Measurements from ENCODE around the gene TRMT2B. TPM values are rescaled to one million over a fixed set of nuclear protein-coding genes. Genes with fewer than 3 reads are reported as not detected.
"Not testable (repeated sequence)": the region's sequence is repeated elsewhere in the genome, so short reads cannot be mapped to it uniquely, and the experiment has no call there.

Gene TRMT2B, protein sequence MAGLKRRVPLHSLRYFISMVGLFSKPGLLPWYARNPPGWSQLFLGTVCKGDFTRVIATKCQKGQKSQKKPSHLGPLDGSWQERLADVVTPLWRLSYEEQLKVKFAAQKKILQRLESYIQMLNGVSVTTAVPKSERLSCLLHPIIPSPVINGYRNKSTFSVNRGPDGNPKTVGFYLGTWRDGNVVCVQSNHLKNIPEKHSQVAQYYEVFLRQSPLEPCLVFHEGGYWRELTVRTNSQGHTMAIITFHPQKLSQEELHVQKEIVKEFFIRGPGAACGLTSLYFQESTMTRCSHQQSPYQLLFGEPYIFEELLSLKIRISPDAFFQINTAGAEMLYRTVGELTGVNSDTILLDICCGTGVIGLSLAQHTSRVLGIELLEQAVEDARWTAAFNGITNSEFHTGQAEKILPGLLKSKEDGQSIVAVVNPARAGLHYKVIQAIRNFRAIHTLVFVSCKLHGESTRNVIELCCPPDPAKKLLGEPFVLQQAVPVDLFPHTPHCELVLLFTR
- total RNA-seq (2014; rRNA removed; shearing (Covaris generic)) = 23.9 and 25.7 TPM in 2 replicates

DNA sequence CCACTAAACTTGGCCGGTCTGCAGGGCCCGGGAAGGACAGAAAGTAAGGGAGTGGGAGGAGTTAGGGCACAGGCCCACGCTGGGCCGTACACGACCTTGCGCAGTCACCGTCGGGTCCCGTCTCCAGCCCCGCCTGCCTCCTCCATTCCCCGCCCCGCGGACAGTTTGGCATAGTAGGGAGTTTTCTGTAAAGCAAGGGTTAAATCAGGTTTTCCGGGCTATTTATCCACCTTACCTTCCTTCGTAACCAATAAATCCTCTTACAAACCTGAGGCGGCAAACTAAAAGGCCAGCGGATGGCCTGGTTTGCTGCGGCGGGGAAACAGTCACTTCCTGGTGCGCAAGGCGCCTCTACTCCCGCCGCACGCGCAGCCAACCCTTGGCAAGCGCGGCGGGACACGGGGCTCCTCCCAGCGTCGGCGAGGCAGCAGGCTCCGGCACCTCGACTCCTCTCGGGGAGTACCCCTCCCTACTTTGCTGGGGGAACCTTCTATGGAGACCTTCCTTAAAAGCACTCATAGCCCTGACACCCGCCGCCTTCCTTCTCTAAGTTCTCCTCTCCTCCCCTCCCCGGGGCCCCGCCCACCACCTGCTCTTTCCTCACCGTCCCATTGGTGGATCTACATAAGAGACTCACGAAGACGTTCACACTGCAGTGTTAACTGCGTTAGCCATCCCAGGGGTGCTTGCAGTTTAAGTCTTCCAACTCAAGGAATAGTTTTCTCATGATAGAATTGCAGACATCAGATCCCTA lies at the start of gene TRMT2B:
Gene TRMT2B (minus strand): TSS at position 563 of the 754 bp plus-strand sequence. CDS start 9,822 bp downstream, outside the sequence.
- DNase-seq (ENCODE audit: low spot score) = peak; percentile 81

DNA sequence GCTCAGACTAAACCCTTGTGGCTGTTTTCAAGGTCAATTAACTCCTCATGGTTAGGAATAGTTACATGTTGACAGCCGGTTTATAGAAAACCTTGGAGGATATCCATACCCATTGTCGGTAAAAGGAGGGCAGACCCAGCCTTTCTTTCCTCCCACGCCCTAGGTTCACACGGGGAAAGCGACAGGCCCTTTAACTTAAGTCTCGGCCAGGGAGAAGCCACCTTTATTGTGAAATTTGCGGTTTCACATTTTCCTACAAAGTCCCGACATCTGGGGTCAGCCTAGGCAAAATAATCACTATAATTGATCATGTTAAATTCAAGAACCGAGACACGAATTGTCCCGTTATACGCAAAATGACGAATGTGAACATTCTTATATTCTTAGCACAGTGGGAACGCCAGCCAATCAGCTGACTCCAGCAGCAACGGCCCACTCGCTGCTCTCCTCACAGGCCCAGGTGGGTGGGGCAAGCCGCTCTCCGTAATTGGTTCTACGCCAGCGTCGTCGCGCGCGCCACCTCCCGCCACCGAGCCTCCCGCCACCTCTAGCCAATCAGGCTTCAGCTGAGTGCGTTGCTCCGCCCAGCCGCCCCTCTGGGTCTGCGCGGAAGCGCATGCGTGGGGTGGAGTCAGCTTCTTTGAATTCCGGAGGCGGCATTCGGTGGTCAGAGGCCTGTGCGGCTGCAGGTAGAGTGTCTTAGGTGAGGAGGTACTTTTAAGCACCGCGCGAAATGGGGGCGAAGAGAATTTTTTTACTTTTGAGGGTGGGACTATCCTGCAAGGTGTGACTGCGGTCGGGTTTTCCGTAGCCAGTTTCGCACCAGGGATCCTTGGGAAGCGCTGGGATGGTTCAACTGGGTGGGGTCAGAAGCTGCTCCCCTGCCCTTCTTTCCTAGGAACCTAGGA lies 45.9 kb upstream of the TRMT2B start, which contains the start of gene CENPI:
Gene CENPI (plus strand): TSS at position 659 of the 908 bp plus-strand sequence. CDS start 2,867 bp downstream, outside the sequence.
- DNase-seq (ENCODE audit: low spot score) = peak; percentile 92

DNA sequence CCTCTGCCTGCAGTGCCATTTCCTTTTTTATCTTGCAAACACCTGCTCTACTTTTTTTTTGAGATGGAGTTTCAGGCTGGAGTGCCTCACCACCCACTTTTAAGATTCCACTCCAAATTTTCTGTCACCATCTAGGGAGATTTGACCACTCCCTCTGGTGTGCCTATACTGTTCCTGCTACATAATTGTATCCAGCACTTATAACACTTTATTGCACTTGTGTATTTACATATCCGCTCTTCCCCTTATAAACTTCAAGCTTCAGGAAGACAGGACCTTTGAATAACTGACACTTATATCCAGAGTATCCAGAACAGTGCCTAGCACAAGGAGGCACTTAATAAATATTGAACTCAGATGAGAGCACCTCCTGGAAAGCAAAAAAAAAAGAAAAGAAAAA lies 39.9 kb upstream of the TRMT2B start:
- no peak for DNase-seq (ENCODE audit: low spot score)

DNA sequence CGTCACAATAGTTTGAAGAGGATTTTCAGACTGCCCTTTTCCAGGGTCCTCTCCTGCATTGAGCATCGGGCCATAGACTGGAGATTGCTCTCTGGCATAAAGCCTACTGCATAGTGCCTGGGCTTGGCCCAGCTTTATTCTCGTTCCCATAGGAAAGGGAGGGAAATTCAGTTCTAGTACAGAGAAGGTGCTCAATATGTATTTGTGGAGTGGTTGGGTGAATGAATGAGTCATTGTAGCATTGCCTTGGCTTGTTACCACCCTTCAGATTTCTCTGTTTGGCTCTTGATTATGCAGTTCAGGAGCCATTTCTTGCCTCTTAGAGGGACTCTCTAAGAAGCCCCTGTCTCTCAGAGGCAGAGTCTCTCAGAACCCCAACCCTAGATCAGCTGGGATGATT lies 29.3 kb upstream of the TRMT2B start:
- no peak for DNase-seq (ENCODE audit: low spot score)

DNA sequence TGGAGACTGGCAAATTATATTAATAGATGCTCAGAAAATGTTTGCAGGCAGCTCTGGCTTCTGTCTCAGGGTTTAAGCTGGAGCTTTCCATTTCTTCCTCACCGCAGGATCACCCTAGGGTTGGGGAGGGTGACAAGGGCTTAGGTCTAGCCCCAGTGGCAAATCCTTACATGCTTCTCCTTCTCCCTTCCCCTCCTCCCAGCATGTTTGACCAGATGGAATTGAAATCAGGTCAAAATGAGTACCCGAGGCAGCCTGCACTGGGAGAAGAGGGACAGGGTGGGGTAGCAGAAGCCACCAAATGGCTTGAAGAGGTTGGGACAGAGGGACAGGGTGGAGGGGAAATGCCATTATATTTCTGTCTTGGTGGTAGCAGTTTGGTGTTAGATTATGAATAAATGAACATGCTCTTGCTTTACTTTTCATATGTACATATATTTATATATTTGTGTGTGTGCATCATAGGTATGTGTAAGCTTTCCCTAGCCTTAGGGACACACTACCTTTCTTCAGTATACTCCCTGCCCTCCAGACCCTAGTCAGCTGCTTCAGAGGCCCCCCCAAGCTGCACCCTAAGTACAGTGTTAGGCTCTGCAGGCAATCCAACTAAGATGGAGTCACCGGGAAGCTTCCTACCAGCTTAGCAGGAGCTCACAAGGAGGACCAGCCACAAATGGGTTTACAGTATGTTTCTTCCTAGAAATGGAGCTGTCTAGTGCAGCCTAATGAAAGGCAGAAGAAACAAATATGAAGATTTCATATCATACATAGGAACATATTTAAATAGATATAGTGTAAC lies 28.6 kb upstream of the TRMT2B start:
- DNase-seq (ENCODE audit: low spot score) = no peak

DNA sequence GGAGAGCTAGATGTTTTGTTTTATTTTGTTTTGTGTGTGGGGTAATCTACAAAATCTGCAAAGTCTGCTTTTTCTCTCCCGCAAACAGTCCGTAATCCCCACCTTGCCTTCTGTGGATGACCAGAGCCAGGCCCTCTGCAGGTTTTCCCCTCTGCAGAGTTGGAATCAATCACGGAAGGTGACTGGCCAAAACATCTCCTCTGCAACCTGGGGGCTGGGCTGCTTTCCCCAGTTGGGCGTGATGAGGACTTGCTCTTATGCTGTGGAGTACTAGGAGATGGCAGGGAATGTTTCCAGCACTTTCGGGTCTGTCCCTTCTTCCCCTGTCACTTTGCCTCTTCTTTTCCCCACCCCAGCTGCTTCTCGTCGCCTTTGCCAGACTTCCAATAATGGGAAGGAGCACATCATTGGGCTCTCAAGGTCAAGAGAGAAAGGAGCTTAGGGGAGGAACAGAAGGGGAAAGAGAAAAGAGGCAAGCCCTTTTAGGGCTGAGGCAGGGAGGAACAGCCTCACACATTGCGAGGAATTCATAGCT lies 27.9 kb upstream of the TRMT2B start:
- no peak for DNase-seq (ENCODE audit: low spot score)

DNA sequence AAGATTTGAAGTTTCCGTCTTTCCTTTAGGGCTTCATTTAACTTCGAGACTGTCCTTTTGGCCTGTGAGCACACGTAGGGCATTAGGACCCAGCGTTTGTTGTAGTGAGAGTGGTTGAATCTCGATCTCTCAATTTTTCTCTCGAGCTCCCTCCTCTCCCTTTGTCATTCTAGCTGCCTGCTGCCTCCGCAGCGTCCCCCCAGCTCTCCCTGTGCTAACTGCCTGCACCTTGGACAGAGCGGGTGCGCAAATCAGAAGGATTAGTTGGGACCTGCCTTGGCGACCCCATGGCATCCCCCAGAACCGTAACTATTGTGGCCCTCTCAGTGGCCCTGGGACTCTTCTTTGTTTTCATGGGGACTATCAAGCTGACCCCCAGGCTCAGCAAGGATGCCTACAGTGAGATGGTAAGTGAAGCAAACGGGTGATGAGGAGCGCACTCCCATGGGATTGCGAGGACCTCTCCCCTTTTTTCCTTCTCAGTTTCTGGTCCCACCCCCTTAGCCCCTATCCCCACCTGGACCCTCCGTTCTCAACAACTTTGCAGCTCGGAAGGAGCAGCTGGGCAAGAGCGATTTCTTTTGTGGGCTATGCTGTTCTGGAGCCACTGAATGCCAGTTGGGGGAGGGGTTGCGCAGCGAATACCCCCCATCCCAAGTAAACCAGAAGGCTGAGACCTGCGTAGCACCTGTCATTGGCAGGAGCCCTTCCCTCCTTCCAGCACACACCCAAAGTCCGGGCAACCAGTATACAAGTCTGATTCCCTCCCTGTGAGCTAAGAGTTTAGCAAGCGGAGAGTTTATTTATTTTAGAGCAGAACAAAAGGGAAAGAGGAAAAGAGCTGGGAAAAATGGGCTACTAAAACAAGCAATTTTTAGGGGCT lies 27.0 kb upstream of the TRMT2B start, which contains the start of gene TMEM35A:
Gene TMEM35A (plus strand): TSS at position 164 of the 883 bp plus-strand sequence. CDS start 124 bp downstream, at position 288.
- DNase-seq (ENCODE audit: low spot score) = no peak

DNA sequence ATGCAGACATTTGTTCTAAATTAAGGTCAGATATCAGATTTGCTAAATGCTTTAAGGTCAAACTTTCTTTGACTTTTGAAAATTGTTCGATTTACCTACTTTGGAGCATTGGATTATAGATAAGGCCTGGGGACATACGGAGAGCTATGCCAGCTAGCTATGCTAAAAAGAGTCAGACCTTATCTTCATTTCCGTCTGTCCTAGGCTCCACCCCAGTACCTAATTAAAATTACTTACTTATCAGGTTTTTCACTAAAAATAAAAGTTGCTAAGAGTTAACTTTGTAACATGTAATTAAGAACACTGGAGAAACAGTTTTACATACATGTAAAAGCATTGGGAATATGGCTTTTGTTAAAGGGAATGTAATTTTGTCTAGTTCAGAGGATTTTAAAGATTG lies 19.7 kb upstream of the TRMT2B start:
- DNase-seq (ENCODE audit: low spot score) = no peak

DNA sequence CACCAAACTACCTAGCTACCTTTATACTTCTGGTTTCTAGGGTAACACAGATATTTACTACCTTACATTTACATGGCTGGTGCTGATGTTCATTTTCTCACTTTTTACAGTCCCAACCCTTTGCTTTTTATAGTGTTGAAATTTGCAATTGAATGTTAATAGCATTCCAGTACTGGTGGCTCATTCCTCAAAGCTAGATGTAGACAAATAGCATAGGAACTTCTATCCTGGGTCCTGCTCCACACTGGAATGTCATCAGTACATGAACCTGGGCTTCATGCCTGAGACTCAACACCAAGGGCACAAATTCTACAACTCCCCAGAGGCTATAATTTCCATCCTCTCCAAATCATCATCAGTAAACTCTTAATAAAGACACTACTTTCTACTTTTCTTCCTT lies 10.3 kb upstream of the TRMT2B start:
- DNase-seq (ENCODE audit: low spot score) = no peak

DNA sequence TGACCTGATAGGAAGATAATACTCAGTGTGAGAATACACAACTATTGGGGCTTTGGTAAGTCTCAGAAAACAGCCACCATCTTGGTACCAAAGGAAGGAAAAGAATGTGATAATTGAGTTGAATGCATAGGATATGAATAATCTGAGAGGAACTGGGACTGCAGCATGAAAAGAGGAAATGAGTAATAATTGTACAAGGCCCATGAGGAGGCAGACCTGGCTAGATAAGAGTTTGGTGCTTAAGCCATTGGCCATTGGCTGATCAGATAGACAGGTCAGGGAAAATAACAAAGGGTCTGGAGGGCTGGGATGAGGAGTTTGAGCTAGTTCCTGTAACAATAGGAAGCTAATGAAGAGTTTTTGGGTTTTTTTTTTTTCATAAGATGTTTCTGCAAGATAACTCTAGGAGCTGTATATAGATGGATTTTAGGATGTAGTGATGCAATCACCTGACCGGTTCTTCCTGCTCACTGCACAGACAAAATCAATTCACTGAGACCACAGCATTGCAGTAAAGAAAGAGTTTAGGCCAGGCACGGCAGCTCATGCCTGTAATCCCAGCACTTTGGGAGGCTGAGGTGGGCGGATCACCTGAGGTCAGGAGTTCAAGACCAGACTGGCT lies 5.3 kb upstream of the TRMT2B start:
- DNase-seq (ENCODE audit: low spot score) = no peak

DNA sequence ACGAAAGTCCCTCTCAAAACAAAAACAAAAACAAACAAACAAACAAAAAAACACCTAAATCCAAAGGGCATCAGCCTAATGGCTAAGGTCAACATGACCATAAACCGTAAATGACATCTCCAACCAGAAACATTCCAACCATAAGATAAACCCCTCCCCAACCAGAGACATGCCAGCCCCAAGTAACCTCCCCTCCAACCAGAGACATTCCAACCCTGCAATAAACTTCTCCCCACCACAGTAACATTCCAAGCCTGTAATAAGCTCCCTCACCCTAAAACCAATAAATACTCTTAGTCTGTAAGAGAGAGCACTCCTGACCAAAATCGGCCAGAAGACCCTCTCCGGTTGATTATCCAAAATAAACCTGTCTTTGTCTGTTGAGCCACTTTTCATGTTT lies 4.6 kb upstream of the TRMT2B start:
- DNase-seq (ENCODE audit: low spot score) = not testable (repeated sequence)

DNA sequence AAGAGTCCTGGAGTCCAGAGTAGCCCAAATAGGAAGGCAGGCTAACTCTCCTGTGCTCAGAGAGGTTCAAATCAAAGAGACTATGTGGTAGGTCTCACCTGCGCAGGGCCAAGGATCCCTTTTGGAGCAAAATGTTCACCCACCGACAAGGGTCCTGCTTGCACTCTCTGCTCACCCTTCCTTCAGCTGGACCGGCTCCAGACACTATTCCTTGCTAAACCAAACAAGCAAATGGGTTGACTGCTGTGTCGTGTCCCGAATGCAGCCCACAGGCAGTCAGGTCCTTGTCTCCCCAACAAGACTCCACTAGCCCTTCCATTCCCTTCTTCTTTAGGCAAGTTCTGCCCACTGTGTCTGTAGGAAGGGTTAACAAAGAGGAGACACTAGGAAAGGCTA lies 760 bp downstream of the TRMT2B start:
- no peak for DNase-seq (ENCODE audit: low spot score)

DNA sequence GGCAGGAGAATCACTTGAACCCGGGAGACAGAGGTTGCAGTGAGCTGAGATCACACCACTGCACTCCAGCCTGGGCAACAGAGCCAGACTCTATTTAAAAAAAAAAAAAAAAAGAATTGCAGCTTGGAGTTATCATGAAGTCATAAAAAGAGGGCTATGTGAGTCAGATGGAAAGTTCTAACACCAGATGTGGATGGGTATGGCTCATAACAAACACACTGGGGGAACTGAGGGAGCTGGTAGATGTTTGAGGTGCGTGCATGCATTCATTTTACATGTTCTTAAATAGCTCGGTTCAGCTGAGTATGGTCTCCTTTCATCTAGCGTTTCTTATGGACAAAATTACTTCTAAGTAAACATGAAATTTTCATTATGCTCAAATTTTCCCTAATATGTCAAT lies 11.7 kb downstream of the TRMT2B start:
- no peak for DNase-seq (ENCODE audit: low spot score)

DNA sequence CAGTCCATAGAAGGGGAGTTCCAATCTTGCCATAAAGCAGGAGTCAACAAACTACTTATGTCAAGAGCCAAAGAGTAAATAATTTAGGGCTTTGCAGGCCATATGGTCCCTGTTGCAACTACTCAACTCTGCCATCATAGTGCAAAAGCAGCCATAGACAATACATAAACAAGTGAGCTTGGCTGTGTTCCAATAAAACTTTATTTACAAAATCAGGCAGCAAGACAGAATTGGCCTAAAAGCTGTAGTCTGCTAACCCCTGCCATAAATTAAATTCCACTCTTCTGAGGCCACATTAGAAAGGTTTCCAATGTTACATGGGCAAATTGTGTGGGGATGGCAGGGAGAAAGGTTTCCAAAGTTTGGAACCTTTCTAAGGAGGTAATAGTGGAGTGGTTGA lies 14.7 kb downstream of the TRMT2B start:
- DNase-seq (ENCODE audit: low spot score) = no peak

DNA sequence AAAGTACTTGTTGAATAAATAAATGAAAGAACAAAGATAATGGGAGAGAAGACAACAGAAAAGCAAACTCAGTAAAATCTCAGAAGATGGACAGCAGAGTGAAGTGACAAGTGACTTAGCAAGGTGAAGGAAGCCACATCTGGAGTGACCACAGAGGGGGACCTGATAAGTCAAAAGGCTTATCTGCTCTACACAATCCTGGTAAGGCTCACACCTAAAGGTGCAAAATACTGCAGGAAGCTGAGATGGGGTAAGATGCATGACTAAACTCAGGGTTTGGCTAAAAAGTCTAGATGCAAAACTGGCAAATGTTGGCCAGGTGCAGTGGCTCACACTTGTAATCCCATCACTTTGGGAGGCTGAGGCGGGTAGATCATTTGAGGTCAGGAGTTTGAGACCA lies 22.2 kb downstream of the TRMT2B start:
- no peak for DNase-seq (ENCODE audit: low spot score)

DNA sequence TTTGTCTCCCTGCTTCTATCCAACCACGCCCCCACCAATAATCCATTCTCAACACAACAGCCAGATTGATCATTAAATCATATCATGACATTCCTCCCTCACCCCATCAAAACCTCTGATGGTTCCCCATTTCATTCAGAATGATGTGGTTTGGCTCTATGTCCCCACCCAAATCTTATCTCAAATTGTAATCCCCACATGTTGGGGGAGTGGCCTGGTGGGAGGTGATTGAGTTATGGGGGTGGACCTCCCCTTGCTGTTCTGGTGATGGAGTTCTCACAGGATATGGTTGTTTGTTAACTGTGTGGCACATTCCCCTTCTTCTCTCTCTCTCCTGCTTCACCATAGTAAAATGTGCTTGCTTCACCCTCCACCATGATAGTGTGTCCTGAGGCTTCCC lies 23.3 kb downstream of the TRMT2B start:
- DNase-seq (ENCODE audit: low spot score) = no peak

DNA sequence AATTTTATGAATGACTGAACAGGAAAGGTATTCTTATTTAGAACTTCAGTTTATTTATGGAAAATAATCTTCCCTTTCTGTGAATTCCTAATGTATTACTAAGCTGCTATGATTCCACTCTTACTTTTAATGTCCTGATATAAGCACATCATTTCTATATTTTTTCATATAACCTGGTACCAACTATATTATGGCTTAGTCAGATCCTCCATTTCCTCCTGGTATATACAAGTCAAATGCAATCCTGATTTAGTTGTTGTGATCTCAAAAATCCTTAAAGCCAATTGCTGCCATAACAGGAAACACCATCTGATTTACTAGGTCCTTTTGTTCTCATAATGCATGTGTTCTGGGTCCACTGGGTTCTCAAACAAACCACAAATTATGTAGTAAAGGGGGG lies 26.8 kb downstream of the TRMT2B start:
- no peak for DNase-seq (ENCODE audit: low spot score)

DNA sequence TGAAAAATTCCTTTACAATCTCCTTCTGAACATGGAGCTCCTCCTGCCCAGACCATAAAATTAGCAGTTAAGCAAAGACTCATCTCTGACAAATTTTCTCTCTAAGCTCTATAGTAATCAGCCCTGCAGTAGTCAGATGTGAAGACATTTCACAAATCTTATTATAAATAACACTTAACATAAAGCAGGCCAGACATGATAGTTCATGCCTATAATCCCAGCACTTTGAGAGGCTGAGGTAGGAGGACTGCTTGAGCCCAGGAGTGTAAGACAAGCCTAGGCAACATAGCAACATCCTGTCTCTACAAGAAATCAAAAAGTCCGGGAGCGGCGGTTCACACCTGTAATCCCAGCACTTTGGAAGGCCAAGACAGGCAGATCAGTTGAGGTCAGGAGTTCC lies 29.9 kb downstream of the TRMT2B start:
- no peak for DNase-seq (ENCODE audit: low spot score)

DNA sequence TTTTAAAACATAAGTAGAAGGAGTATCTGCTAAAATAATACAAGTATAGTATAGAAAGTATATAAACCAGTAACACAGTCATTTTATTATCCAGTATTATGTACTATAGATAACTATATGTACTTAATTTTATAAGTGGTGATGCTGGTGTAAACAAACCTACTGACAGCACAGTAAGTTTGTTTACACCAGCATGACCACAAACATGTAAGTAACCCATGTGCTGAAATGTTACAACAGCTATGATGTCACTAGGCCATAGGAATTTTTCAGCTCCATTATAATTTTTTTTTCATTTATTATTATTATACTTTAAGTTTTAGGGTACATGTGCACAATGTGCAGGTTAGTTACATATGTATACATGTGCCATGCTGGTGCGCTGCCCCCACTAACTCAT lies 39.9 kb downstream of the TRMT2B start:
- not testable (repeated sequence) for DNase-seq (ENCODE audit: low spot score)
